Stomach (tissue), 9 donors: ENCODE data around the gene NRXN2. TPM values are rescaled to one million over a fixed set of nuclear protein-coding genes. Genes with fewer than 3 reads are reported as not detected.

Experiments
- DNase-seq, 2 donors: peaks; one replicate each; pipeline versions ENCODE4 v3.0.0 to v3.0.0-alpha.2; 2013 to 2019
- H3K27ac ChIP-seq, 5 donors: fragments of 200-600 bp in 4 of 5; sonication (generic) in 4 of 5; one replicate each; pipeline ENCODE4 v1.5.1; 2013 to 2019; ENCODE audit warnings: mild to moderate bottlenecking in 1 of 5, moderate library complexity in 1 of 5
- H3K27me3 ChIP-seq, 3 donors: fragments of 200-600 bp; sonication (generic); one replicate each; pipeline ENCODE4 v1.5.1; 2017 to 2019; ENCODE audit warnings: mixed run types in 1 of 3
- H3K36me3 ChIP-seq, 4 donors: fragments of 200-600 bp; sonication (generic); 1 replicate in 3 of 4; 2 replicates in 1 of 4; pipeline ENCODE4 v1.5.1; 2016 to 2019
- H3K4me1 ChIP-seq, 4 donors: fragments of 200-600 bp; sonication (generic); one replicate each; pipeline ENCODE4 v1.5.1; 2016 to 2019
- H3K4me3 ChIP-seq, 4 donors: fragments of 200-600 bp; sonication (generic) in 3 of 4; one replicate each; pipeline ENCODE4 v1.5.1; 2016 to 2019; ENCODE audit warnings: mild to moderate bottlenecking in 1 of 4
- H3K9me3 ChIP-seq, 4 donors: fragments of 200-600 bp; sonication (generic); one replicate each; pipeline ENCODE4 v1.5.1; 2016 to 2019
- EP300 ChIP-seq: sonication (generic); formaldehyde crosslinking; IDR thresholded peaks from one replicate; pipeline ENCODE4 v1.6.1; 2017; ENCODE audit warnings: antibody characterized with exemption
- POLR2A ChIP-seq, 4 donors: fragments of 450-650 bp; IDR thresholded peaks; one replicate each; pipeline ENCODE4 v1.6.1; 2016; ENCODE audit warnings: antibody characterized with exemption in 4 of 4, control low read depth in 2 of 4, mild to moderate bottlenecking in 1 of 4, moderate library complexity in 1 of 4
- POLR2AphosphoS5 ChIP-seq, 3 donors: sonication (generic); formaldehyde crosslinking; IDR thresholded peaks; one replicate each; pipeline ENCODE4 v1.6.1; 2016; ENCODE audit warnings: antibody characterized with exemption in 3 of 3
- WGBS, 5 donors: extraction: QIAGEN DNeasy Blood & Tissue Kit in 3 of 5; methylation state at CpG; one replicate each; pipeline versions ENCODE4 v1.1.5 to v1.1.7; 2013 to 2018; 5-methylcytosine and 5-hydroxymethylcytosine counted together
- intact Hi-C: fragments of 100-400 bp; cut with DNase I; formaldehyde crosslinking; loops from one replicate; pipeline ENCODE4 v1.15.1; 2023; ENCODE audit warnings: low total_unique reads
- polyA plus RNA-seq, 3 donors: library from polyadenylated mRNA; stranded (reverse); fragments of 200-250 nt; gene quantifications; one replicate each; pipeline ENCODE4 v1.2.3, GENCODE V29; 2013
- total RNA-seq, 5 donors: library from RNA; depleted of rRNA; stranded (reverse); fragments of >200 nt; gene quantifications; one replicate each; pipeline versions ENCODE4 v1.1.0 to v1.2.3, GENCODE V29; 2014 to 2016
- TF ChIP-seq, protein P1 (sequence below), 7 experiments: fragments of 450-650 bp in 4 of 7; fragments of 200-600 bp in 3 of 7; sonication (generic) in 3 of 7; IDR thresholded peaks; one replicate each; pipeline ENCODE4 v1.5.1; 2016 to 2019; ENCODE audit warnings: antibody characterized with exemption in 7 of 7, control low read depth in 2 of 7, mild to moderate bottlenecking in 1 of 7
- donor health status: healthy with polysubstance abuse.
- donor health status: Bipolar disorder and iron deficiency.
- donor health status: healthy.

NRXN2 gene
- total and polyA plus RNA-seq, 8 donors: 0.14 to 16.9 (median 1.2) TPM; not detected in 4

DNA sequence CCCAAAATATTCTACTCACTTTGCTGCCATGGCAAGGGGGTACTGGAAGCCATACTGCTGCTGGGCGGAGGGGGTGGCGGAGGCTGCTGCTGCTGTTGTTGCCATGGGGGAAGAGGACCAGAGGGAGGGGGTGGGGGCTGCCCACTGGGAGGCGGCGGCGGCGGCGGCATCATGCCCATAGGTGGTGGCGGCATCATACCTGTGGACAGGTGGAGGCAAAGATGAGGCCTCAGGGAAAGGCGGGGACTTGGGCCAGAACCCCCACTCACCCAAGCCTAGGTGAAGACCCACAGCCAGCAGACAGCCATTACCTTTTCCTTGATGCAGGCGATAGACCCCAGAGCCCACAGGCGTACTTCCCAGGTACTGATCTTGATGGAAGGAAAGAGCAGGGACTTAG is 43.9 kb upstream of the NRXN2 start:
- no peaks in the 10 kb centered on the region for H3K27me3 ChIP-seq
- no peak for DNase-seq

DNA sequence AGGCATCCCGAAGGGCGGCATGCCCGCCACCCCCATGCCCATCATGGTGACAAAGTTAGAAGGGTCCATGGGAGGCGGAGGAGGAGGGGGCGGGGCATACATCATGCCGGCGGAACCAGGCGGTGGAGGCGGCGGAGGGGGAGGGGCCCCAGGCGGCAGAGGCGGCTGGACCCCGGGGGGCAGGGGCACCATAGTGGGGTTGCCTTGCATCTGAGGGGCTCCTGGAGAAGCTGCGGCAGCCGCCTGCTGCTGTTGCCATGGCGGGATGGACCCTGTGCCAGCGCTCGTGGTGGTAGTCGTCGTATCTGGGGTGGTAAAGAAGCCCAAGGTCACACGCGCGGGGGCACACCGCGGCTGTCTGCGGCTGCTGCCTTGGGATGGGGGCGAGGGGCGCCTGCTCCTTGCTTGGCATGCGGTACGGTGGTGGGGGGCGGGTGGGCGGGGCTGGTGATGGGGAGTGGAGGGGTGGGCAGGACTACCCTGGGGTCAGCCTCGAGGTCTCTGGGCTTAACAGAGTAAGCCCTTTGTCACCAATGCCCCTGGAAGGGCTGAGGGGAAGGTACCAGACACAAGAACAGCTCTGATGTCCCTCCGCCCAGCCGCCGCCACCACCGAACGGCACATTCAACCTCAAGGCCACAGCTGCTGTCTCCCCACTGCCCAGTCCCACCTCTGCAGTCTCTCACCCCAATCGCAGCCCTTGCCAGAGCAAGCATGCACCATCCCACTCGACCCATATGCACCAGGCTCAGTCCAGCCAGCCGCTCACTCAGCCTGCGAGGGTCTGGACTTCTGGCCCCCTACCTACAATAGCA is 43.1 kb upstream of the NRXN2 start:
- Histone ChIP-seq H3K4me3 (no peak overlapping the region), H3K4me1 (peaks cover 26 to 80% (median 49%) of the 10 kb centered on the region in 4 donors), H3K27me3 (no peaks in the 10 kb centered on the region), H3K36me3 (peaks cover 89 to 94% (median 91%) of the 10 kb centered on the region in 4 donors), H3K27ac (no peak overlapping the region), H3K9me3 (no peaks in the 10 kb centered on the region)
- intact Hi-C loops: no loop called here
- 85 to 93% (median 87%) methylated on average over 32 to 42 of the region's 42 CpGs for WGBS, 5 donors
- no peak for DNase-seq
- TF ChIP-seq POLR2A (IDR thresholded peaks at IDR 0.05): no peak
- TF ChIP-seq, protein P1, sequence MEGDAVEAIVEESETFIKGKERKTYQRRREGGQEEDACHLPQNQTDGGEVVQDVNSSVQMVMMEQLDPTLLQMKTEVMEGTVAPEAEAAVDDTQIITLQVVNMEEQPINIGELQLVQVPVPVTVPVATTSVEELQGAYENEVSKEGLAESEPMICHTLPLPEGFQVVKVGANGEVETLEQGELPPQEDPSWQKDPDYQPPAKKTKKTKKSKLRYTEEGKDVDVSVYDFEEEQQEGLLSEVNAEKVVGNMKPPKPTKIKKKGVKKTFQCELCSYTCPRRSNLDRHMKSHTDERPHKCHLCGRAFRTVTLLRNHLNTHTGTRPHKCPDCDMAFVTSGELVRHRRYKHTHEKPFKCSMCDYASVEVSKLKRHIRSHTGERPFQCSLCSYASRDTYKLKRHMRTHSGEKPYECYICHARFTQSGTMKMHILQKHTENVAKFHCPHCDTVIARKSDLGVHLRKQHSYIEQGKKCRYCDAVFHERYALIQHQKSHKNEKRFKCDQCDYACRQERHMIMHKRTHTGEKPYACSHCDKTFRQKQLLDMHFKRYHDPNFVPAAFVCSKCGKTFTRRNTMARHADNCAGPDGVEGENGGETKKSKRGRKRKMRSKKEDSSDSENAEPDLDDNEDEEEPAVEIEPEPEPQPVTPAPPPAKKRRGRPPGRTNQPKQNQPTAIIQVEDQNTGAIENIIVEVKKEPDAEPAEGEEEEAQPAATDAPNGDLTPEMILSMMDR (IDR thresholded peaks at IDR 0.05): no peak
- no peak for TF ChIP-seq POLR2AphosphoS5 (IDR thresholded peaks at IDR 0.05)
- TF ChIP-seq EP300: no peak

More for the DNA sequence above, 43.9 kb upstream of the NRXN2 start:
- no peaks in the 10 kb centered on the region for H3K9me3 ChIP-seq
- peaks cover 98 to 100% (median 99%) of the 10 kb centered on the region in 4 donors for H3K36me3 ChIP-seq
- 96 to 98% (median 97%) methylated on average over 11 of the region's 11 CpGs for WGBS, 5 donors
- intact Hi-C loops: no loop called here
- H3K4me3 ChIP-seq: no peak overlapping the region
- H3K27ac ChIP-seq: peak overlapping the region in 4 of 5 donors; percentile 22 to 71 (median 64)
- H3K4me1 ChIP-seq: peaks cover 29 to 80% (median 50%) of the 10 kb centered on the region in 4 donors
- no peak for TF ChIP-seq EP300
- TF ChIP-seq POLR2AphosphoS5 (IDR thresholded peaks at IDR 0.05): no peak

DNA sequence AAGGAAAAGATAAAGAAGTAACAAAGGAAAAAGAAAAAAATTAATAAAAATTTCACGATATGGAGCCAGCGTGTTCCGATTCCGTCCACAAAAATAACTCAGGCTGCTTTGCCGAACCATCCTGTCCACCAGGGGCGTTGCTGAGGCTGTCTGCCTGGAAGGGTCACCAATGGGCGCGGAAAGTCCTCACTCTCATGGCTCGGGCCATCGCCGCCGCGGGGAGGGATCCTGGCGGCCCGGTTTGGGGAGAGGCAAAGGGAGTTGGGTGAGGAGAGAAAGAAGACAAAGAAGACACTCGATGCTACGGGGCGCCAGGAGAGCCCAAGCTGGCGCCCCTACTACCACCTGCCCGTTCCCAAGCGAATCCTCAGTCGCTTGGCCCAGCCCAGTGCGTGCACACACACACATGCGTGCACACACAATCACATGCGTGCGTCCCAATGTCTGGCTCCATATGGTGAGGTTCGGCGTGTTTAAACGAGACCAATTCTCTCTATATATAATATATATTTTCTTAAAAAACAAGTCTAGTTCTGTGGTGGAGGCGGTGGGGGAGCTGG is 42.4 kb upstream of the NRXN2 start:
- intact Hi-C loops: no loop called here
- H3K4me3 ChIP-seq: no peak overlapping the region
- H3K9me3 ChIP-seq: no peaks in the 10 kb centered on the region
- no peak for DNase-seq
- TF ChIP-seq EP300 (no peak), POLR2A (IDR thresholded peaks at IDR 0.05) (no peak), POLR2AphosphoS5 (IDR thresholded peaks at IDR 0.05) (no peak)
- TF ChIP-seq, protein P1 (IDR thresholded peaks at IDR 0.05): no peak
- peaks cover 82 to 87% (median 84%) of the 10 kb centered on the region in 4 donors for H3K36me3 ChIP-seq
- H3K27me3 ChIP-seq: no peaks in the 10 kb centered on the region
- H3K4me1 ChIP-seq: peaks cover 32 to 82% (median 53%) of the 10 kb centered on the region in 4 donors
- peak overlapping the region in 3 of 5 donors; percentile 67 to 77 (median 75) for H3K27ac ChIP-seq
- WGBS, 5 donors: 85 to 89% (median 87%) methylated on average over 30 of the region's 30 CpGs

DNA sequence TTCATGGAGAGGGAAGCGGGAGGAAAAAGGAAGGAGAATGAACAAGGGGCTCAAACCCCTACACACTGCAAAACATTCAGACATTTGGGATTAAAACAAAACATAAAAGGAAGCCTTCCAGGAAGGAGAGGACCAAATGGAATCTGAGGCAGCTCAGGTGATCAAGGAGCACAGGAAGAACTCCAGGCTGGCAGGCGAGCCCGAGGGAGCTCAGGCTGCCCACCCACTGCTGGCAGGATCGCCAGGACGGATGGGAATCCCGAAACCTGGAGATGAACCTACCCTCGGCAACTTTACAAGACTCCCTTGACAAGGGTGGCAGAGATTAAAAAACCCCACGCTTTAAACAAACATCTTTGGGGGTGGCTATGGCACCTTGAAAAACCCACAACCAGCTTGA is 41.8 kb upstream of the NRXN2 start:
- Histone ChIP-seq H3K4me1 (peaks cover 36 to 88% (median 58%) of the 10 kb centered on the region in 4 donors), H3K27me3 (no peaks in the 10 kb centered on the region), H3K4me3 (no peak overlapping the region), H3K27ac (peak overlapping the region in 4 of 5 donors; percentile 49 to 77 (median 71)), H3K9me3 (no peaks in the 10 kb centered on the region), H3K36me3 (peaks cover 76 to 81% (median 78%) of the 10 kb centered on the region in 4 donors)
- DNase-seq: no peak
- WGBS, 5 donors: 78 to 87% (median 82%) methylated on average over 8 of the region's 8 CpGs
- no peak for TF ChIP-seq EP300
- TF ChIP-seq, protein P1 (IDR thresholded peaks at IDR 0.05): no peak
- no peak for TF ChIP-seq POLR2A (IDR thresholded peaks at IDR 0.05)
- peak in 1 of 3 donors; percentile 6 for TF ChIP-seq POLR2AphosphoS5 (IDR thresholded peaks at IDR 0.05)
- intact Hi-C loops: no loop called here
